Eye (tissue), 1 donor: ENCODE data around the gene PIGZ.

Experiments
- DNase-seq: peaks from one replicate; pipeline ENCODE4 v3.0.0-alpha.2; 2015

PIGZ gene

DNA sequence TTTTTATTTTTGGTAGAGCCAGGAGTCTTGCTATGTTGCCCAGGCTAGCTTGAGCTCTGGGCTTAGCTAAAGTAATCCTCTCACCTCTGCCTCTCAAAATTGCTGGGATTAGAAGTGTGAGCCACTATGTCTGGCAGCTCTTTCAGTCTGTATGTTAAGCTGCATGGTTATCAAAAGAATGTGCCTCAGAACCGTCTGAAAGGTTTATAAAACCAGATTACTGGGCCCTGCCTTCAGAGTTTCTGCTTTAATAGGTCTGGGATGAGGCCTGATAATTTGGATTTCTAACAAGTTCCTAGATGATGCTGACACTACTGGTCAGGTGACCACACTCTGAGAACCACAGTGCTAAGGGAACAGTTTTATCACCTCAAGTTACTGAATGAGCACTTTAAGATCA lies 66.3 kb downstream of the PIGZ start:
- DNase-seq, result no peak

GRCh38 chr3:196901768-196902167 lies 66.9 kb downstream of the PIGZ start:
- DNase-seq, result no peak
